Measurements from ENCODE around the gene SUMF1. TPM values are rescaled to one million over a fixed set of nuclear protein-coding genes. Genes with fewer than 3 reads are reported as not detected.

The SUMF1 gene
- total and polyA plus RNA-seq, 2 of the 13 experiments (the other 11 are each of a cell fraction or from before 2014, with no cell fraction given) = 18.5 to 28.9 TPM

- ATAC-seq (no peak), FAIRE-seq (no peak), DNase-seq (ENCODE audit: low spot score) (no peak)
Observed at GRCh38 chr3:4334548-4334947, 132.5 kb downstream of the SUMF1 start.

GRCh38 chr3:4332991-4333390 is 134.1 kb downstream of the SUMF1 start:
- no peaks in the 10 kb centered on the region for H3K79me2 ChIP-seq (ENCODE audit: insufficient read depth, low read length)
- peak overlapping the region; percentile 53 for H3K4me2 ChIP-seq (ENCODE audit: low read depth, low read length)
- H4K20me1 ChIP-seq (ENCODE audit: insufficient read depth, low read length) = no peaks in the 10 kb centered on the region
- intact Hi-C loops (cut with micrococcal nuclease; ENCODE audit: unreplicated experiment) (loop anchor here (5.0 kb wide), 1 partner anchor 299 kb away; no protein-coding TSS in a partner anchor), in situ Hi-C loops (cut with HindIII; ENCODE audit: extremely low pct_ligation_motif_present, low pct_unique_long_range_greater_than_20kb) (no loop called here)
- FAIRE-seq (peak; percentile 77), ATAC-seq (peak; percentile 94), DNase-seq (ENCODE audit: low spot score) (peak; percentile 21)
- WGBS (ENCODE audit: low lambda C conversion rate) = 0% methylated on average over 3 of the region's 3 CpGs
- CTCF ChIA-PET (ENCODE audit: low intra/inter-chr PET ratio, low total read pairs) = no interaction called here
- no TSS peak for BruUV-seq (replicated peaks)
- no peaks in the 10 kb centered on the region for H3K27me3 ChIP-seq (ENCODE audit: control insufficient read depth in 1 of 2, insufficient read depth in 2 of 2, low read length in 2 of 2)
- H3K4me3 ChIP-seq (replicated peaks in 1 of 3; ENCODE audit: insufficient read depth in 1 of 3, low read depth in 2 of 3, low read length in 3 of 3) = peak overlapping the region in 2 of 3 experiments; percentile 17 to 27; a peak in 3 of 6 replicates
- peak overlapping the region; percentile 71 for H2AFZ ChIP-seq (ENCODE audit: low read length)
- no peak overlapping the region for H3K9ac ChIP-seq (ENCODE audit: insufficient read depth, low read depth, low read length)
- peaks cover 23% of the 10 kb centered on the region; the same call in 1 of the 2 replicates for H3K9me3 ChIP-seq (ENCODE audit: low read length)
- H3K36me3 ChIP-seq (replicated peaks in 1 of 2; ENCODE audit: control insufficient read depth in 1 of 2, insufficient read depth in 2 of 2, low read length in 2 of 2) = no peaks in the 10 kb centered on the region
- peaks cover 22% of the 10 kb centered on the region for H3K4me1 ChIP-seq (ENCODE audit: insufficient read depth, low read length)
- POLR2A ChIA-PET = no interaction called here
- H3K27ac ChIP-seq (ENCODE audit: extremely low read length, insufficient read depth, low read length) = peak overlapping the region; percentile 19
- TF ChIP-seq ASH2L (IDR thresholded peaks at IDR 0.05; ENCODE audit: insufficient read length, low read depth, low read length) = no peak
- TF ChIP-seq PAXIP1 (CRISPR knock-in tag; conservative IDR thresholded peaks at IDR 0.05) = peak; percentile 44
- peak; percentile 41; the same call in 1 of the 2 replicates for TF ChIP-seq ETV5 (CRISPR knock-in tag; IDR thresholded peaks at IDR 0.05; ENCODE audit: borderline replicate concordance)
- TF ChIP-seq ZNF431 (CRISPR knock-in tag; IDR thresholded peaks at IDR 0.05; ENCODE audit: borderline replicate concordance, low read depth) = 0 out of 2 replicates have a peak, but pooled peaks have one; percentile 35
- TF ChIP-seq HNF4A (CRISPR knock-in tag; IDR thresholded peaks at IDR 0.05) = peak; percentile 52
- peak; percentile 21; the same call in 1 of the 2 replicates for TF ChIP-seq RXRB (CRISPR knock-in tag; IDR thresholded peaks at IDR 0.05; ENCODE audit: borderline replicate concordance)
- TF ChIP-seq POLR2AphosphoS5 (IDR thresholded peaks at IDR 0.05; ENCODE audit: low read depth, low read length) = peak; percentile 22; the same call in 1 of the 2 replicates

More at GRCh38 chr3:4334548-4334947, 132.5 kb downstream of the SUMF1 start:
- Histone ChIP-seq H3K4me2 (ENCODE audit: low read depth, low read length) (no peak overlapping the region), H4K20me1 (ENCODE audit: insufficient read depth, low read length) (no peaks in the 10 kb centered on the region), H3K36me3 (replicated peaks in 1 of 2; ENCODE audit: control insufficient read depth in 1 of 2, insufficient read depth in 2 of 2, low read length in 2 of 2) (no peaks in the 10 kb centered on the region), H3K4me1 (ENCODE audit: insufficient read depth, low read length) (peaks cover 22% of the 10 kb centered on the region), H2AFZ (ENCODE audit: low read length) (no peak overlapping the region), H3K27me3 (ENCODE audit: control insufficient read depth in 1 of 2, insufficient read depth in 2 of 2, low read length in 2 of 2) (no peaks in the 10 kb centered on the region), H3K9ac (ENCODE audit: insufficient read depth, low read depth, low read length) (no peak overlapping the region), H3K79me2 (ENCODE audit: insufficient read depth, low read length) (no peaks in the 10 kb centered on the region), H3K9me3 (ENCODE audit: low read length) (peaks cover 10% of the 10 kb centered on the region; the same call in 1 of the 2 replicates), H3K4me3 (replicated peaks in 1 of 3; ENCODE audit: insufficient read depth in 1 of 3, low read depth in 2 of 3, low read length in 3 of 3) (no peak overlapping the region), H3K27ac (ENCODE audit: extremely low read length, insufficient read depth, low read length) (no peak overlapping the region)
- BruUV-seq (replicated peaks) = no TSS peak
- POLR2A ChIA-PET = no interaction called here
- intact Hi-C loops (cut with micrococcal nuclease; ENCODE audit: unreplicated experiment) = loop anchor here (5.0 kb wide), 1 partner anchor 298 kb away; no protein-coding TSS in a partner anchor
- CTCF ChIA-PET (ENCODE audit: low intra/inter-chr PET ratio, low total read pairs) = interaction anchor here (0.7 to 1.0 kb wide), 2 partner anchors 237 to 299 kb away, joined by 3 read pairs; no protein-coding TSS in a partner anchor
- in situ Hi-C loops (cut with HindIII; ENCODE audit: extremely low pct_ligation_motif_present, low pct_unique_long_range_greater_than_20kb) = no loop called here
- WGBS (ENCODE audit: low lambda C conversion rate) = 53% methylated on average over 1 of the region's 1 CpG
- 0 out of 2 replicates have a peak, but pooled peaks have one; percentile 8 for TF ChIP-seq STAG1 (CRISPR knock-in tag; IDR thresholded peaks at IDR 0.05)
- no peak for TF ChIP-seq ZNF556 (CRISPR knock-in tag; IDR thresholded peaks at IDR 0.05; ENCODE audit: borderline replicate concordance)
- TF ChIP-seq CTCF (CRISPR knock-in tag; IDR thresholded peaks at IDR 0.05) = peak; percentile 28; the same call in 1 of the 2 replicates
